AG09319 (cell line): ENCODE results near the gene RGS12.

ENCODE experiments used
- DNase-seq: peaks from one replicate; pipeline ENCODE4 v3.0.0-alpha.2; 2010; ENCODE audit warnings: low read depth; ENCODE audit errors: extremely low read depth
- TF ChIP-seq, protein P1 (sequence below): IDR thresholded peaks from 2 replicates; pipeline ENCODE4 v1.5.1; 2011; ENCODE audit warnings: low read depth, mild to moderate bottlenecking, inconsistent platforms, low read length, moderate library complexity

RGS12 gene

DNA sequence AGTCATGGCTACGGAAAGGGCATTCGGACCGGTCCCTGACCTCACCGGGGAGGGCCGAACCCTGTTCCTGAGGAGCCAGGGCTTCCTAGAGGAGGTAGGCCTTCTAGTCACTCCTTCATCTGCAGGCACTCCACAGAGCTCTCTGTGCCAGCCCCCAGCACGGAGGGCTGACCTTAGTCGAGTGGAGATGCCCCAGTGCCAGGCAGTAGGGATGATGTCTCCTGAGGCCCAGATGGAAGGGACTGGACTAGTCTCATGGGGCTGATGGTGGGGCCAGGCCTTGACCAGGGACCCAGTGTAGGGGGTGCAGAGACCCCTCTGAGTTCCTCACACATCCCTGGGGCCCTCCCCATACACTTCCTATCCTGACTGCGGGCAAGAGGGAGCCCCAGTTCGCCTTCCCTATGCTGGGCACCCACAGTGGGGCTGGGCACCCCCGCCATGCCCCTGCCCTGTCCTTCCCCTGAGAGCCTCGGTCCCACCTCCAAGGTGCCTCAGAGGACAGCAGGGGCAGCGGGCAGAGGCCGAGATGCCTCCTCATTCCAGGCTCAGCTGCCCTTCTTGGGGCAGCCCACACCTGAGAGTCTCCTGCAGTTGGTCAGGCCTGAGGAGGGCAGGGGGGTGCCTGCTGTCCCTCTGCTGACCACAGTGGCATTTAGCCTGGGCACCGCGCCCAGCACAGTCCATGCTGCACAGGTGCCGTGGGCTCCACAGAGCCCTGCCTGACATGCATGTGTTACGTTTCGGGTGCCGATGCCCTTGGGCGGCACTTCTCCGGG lies 45.2 kb upstream of the RGS12 start:
- no peak for DNase-seq
- TF ChIP-seq, protein P1, sequence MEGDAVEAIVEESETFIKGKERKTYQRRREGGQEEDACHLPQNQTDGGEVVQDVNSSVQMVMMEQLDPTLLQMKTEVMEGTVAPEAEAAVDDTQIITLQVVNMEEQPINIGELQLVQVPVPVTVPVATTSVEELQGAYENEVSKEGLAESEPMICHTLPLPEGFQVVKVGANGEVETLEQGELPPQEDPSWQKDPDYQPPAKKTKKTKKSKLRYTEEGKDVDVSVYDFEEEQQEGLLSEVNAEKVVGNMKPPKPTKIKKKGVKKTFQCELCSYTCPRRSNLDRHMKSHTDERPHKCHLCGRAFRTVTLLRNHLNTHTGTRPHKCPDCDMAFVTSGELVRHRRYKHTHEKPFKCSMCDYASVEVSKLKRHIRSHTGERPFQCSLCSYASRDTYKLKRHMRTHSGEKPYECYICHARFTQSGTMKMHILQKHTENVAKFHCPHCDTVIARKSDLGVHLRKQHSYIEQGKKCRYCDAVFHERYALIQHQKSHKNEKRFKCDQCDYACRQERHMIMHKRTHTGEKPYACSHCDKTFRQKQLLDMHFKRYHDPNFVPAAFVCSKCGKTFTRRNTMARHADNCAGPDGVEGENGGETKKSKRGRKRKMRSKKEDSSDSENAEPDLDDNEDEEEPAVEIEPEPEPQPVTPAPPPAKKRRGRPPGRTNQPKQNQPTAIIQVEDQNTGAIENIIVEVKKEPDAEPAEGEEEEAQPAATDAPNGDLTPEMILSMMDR, result no peak

DNA sequence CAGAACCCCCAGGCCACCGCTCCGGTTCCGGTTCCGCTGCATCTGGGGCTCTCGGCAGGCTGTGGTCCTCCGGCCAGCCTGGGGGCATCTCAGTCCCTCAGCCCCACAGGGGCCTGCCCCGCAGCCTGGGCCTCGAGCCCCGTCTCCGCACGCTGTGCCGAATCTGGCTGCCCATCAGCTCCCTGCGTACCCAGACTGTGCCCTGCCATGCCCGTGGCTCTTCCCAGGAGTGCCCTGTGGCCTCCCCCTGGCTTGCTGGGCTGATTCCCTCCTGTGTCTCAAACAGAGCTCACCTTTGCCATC lies 44.7 kb upstream of the RGS12 start:
- no peak for DNase-seq
- TF ChIP-seq, protein P1, result no peak

DNA sequence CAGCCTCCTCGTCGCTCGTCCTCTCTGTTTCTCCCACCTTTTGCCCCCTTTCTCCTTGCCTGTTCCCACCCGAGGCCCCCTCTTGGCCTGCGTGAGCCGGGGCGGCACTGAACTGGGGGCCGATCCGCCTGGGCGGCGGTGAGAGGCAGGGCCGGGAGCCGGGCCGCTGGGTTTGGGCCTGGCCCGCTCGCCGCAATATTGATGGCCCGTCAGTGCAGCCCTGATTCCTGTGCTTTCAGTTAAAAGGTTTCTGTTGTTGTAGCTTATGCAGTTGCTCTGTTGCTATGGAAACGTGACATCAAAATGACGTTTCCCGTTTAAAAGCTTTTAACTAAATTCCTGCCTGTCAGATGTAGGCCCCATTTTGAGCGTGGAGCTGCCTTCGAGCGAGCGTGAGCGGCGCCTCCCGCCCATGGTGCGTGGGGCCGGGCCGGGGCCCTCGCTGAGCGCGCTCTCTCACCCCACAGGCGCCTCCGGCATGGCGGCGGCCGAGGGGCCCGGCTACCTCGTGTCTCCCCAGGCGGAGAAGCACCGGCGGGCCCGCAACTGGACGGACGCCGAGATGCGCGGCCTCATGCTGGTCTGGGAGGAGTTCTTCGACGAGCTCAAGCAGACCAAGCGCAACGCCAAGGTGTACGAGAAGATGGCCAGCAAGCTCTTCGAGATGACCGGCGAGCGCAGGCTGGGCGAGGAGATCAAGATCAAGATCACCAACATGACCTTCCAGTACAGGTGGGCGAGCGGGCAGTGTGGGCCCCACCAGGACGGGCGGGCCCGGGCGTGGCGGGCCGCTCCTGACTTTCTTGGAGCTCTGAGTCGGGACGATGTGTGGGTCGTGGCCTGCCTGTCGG lies 43.8 kb upstream of the RGS12 start, which contains the start of gene MSANTD1:
Gene MSANTD1 (plus strand): TSS at position 349 of the 851 bp plus-strand sequence. CDS start 64 bp downstream, at position 413.
- TF ChIP-seq, protein P1, result no peak
- DNase-seq, result no peak

DNA sequence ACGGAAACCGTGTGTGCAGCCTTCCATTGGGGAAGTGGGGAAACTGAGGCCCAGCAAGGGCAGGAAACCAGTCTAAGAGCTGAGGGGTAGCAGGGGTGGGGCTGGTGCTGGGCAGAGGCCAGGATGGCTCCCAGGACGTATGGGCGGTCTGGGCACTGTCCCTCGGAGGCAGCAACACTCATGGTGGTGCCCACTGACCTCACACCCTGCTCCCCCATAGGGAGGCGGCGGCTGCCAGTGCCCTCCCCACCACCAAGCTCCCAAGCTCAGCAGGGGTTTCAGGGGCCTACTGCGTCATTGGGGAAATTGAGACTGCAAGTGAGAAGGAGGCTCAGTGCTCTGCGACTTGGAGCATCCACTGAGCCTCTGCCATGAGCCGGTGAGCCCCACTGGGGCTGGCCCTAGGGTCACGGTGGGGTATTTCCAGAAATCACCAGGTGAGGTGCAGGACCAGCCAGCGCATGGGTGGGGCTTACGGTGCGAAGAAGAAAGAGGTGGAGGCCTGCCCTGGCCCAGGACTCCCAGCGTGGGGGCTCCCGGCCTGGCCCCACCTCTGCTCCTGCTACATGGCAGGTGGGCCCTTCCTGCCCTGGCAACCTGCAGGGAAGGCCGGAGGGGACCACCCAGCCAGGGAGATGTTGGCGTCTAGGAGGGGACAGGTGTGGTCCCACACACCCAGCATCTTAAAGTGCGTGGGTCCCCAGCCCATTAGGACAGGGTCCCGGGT lies 42.9 kb upstream of the RGS12 start:
- no peak for DNase-seq
- TF ChIP-seq, protein P1, result no peak

DNA sequence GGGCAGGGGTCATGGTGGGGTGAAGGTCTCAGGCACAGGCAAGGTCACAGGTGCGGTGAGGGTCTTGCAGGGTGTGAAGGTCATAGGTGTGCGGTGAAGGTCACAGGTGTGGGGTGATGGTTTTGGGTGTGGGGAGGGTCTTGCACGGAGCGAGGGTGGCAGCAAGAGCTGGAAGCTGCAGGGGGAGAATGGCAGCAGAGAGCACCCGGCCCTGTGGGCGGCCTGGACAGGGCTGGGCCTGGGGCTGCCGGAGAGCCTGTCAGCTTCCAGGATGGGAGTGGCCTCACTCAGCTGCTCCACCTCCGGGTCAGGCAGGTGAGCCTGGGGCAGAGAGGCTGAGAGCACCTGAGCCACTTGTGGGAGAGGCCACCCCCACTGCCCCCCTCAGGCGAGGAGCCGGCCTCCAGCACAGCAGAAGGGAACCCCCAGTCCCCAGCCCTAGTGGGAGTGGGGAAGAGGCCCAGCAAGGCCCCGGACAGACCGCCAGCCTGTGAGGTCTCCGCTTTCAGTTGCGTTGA lies 42.3 kb upstream of the RGS12 start:
- TF ChIP-seq, protein P1, result no peak
- DNase-seq, result no peak

DNA sequence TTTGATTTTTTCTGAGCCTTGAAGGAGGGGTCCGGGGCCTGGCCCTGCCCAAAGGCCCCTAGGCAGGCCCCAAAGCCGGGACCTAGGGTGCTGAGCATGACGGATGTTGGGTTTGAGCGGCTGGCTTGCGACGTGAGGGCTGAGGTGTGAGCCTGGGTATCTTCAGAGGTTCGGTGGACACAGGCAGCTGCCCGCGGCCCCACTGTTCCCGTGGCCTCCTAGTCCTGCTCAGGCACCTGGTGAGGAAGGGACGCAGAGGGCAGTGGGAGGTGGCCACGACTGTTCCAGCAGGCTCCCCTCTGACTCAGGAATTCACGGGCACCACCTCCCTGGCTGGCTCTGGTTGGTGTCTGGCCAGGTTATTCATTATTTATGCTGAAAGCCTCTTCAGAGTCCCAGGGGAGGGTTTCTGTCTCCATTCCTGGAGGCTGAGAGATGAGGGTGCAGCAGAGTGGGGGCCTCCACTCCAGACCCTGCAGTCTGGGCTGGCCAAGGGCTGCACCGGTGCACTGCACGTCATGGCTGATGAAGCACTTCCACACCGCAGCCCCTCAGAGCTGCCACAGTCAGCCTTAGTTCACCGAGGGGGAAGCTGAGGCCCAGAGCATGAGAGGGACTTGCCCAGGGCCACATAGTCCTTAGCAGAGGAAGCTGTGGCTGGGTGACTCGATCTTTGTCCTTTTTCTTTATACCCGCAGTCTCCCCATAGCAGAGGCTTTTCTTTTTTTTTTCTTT lies 41.7 kb upstream of the RGS12 start:
- TF ChIP-seq, protein P1, result no peak
- no peak for DNase-seq
